OCI-LY3 (cell line): ENCODE results near the gene ANLN.

ENCODE experiments used
- EZH2phosphoT487 ChIP-seq: fragments of 200-600 bp; shearing (Covaris generic); IDR thresholded peaks from 2 replicates; pipeline ENCODE4 v1.6.1; 2018; ENCODE audit warnings: antibody characterized with exemption, mixed run types, low read depth
- TF ChIP-seq, protein P1 (sequence below): fragments of 200-600, 300-600 bp; sonication (generic); IDR thresholded peaks from 2 replicates; pipeline ENCODE4 v1.5.1; 2014; ENCODE audit warnings: antibody characterized with exemption, low read length, low read depth

DNA sequence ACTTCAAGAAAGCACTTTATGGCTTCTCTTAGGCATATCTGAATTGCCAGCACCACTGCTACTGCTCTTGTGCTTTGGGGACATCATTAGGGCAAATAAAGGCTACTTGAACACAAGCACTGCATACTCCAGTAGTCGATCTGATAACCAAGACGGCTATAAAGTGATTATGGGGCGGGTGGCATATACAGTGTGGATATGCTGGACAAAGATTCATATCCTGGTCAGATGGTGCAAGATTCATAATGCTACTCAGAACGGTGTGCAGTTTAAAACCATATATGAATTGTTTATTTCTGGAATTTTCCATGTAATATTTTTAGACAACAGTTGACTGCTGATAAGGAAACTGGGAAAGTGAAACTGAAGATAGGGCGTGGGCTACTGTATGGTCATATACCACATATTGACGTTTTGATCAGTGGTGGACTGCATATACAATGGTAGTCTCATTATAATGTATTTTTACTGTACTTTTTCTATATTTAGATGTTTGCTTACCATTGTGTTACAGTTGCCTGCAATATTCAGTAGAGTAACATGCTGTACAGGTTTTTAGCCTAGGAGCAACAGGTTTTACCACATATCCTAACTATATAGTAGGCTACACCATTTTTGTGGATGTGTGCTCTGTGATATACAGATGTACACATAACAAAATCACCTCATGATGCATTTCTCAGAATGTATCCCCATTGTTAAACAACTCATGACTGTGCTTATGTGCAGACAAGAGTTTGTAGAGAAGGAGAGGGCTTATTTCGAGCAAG is 15.2 kb downstream of the ANLN start:
- TF ChIP-seq, protein P1, sequence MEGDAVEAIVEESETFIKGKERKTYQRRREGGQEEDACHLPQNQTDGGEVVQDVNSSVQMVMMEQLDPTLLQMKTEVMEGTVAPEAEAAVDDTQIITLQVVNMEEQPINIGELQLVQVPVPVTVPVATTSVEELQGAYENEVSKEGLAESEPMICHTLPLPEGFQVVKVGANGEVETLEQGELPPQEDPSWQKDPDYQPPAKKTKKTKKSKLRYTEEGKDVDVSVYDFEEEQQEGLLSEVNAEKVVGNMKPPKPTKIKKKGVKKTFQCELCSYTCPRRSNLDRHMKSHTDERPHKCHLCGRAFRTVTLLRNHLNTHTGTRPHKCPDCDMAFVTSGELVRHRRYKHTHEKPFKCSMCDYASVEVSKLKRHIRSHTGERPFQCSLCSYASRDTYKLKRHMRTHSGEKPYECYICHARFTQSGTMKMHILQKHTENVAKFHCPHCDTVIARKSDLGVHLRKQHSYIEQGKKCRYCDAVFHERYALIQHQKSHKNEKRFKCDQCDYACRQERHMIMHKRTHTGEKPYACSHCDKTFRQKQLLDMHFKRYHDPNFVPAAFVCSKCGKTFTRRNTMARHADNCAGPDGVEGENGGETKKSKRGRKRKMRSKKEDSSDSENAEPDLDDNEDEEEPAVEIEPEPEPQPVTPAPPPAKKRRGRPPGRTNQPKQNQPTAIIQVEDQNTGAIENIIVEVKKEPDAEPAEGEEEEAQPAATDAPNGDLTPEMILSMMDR: no peak
- no peak for TF ChIP-seq EZH2phosphoT487
